Cardiac fibroblast (primary cell): ENCODE results near the gene OVCH1.
A peak's percentile ranks its signal among the peaks of the same experiment; 100 is the strongest.

Experiments used
- DNase-seq, 2 donors: peaks; one replicate each; pipeline versions ENCODE4 v3.0.0 to v3.0.0-alpha.2; 2010; ENCODE audit warnings: low read depth in 2 of 2
- H3K4me3 ChIP-seq, 2 donors: replicated peaks in 1 of 2; 1 replicate in 1 of 2; 2 replicates in 1 of 2; pipeline ENCODE4 v1.5.1; 2011; ENCODE audit warnings: low read depth in 2 of 2, low read length in 2 of 2, mild to moderate bottlenecking in 2 of 2, moderate library complexity in 1 of 2
- CTCF ChIP-seq: IDR thresholded peaks from one replicate; pipeline ENCODE4 v1.5.1; 2011; ENCODE audit warnings: low read depth, mild to moderate bottlenecking, low read length, inconsistent platforms

The OVCH1 gene, protein sequence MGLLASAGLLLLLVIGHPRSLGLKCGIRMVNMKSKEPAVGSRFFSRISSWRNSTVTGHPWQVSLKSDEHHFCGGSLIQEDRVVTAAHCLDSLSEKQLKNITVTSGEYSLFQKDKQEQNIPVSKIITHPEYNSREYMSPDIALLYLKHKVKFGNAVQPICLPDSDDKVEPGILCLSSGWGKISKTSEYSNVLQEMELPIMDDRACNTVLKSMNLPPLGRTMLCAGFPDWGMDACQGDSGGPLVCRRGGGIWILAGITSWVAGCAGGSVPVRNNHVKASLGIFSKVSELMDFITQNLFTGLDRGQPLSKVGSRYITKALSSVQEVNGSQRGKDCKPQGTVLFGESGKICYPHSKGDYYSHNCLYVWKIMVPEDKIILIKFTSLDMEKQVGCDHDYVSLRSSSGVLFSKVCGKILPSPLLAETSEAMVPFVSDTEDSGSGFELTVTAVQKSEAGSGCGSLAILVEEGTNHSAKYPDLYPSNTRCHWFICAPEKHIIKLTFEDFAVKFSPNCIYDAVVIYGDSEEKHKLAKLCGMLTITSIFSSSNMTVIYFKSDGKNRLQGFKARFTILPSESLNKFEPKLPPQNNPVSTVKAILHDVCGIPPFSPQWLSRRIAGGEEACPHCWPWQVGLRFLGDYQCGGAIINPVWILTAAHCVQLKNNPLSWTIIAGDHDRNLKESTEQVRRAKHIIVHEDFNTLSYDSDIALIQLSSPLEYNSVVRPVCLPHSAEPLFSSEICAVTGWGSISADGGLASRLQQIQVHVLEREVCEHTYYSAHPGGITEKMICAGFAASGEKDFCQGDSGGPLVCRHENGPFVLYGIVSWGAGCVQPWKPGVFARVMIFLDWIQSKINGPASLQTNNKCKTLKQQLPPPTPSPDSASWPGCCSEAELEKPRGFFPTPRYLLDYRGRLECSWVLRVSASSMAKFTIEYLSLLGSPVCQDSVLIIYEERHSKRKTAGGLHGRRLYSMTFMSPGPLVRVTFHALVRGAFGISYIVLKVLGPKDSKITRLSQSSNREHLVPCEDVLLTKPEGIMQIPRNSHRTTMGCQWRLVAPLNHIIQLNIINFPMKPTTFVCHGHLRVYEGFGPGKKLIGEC

GRCh38 chr12:29497588-29497987, at the start of gene OVCH1:
TSS of gene OVCH1 (minus strand) at chr12:29497686. CDS start at chr12:29497686, 0 bp downstream.
- DNase-seq, result no peak
- no peak for TF ChIP-seq CTCF
- no peak within 1 kb of the TSS for H3K4me3 ChIP-seq

DNA sequence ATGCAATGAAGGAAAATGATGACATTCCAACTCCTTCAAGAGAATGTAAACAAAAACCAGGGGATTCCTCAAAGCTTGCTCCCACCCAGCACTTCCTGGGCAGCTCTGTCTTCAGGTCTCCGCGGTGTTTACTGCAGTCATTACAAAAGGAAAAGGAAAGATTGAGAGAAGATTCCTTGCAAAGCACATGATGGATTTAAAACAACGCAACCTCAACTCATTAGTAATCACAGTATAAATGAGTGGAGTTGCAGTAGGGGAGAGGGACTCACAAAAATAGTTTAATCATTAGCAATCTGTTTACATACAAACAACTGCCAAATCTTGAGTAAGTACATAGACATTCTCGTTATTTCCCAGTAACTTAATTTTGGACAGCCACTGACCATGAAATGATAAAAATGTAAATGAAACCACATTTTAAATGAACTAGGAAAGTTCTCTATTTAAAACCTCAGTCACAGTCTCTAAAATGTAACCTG, 49.7 kb upstream of the OVCH1 start:
- peak; percentile 43 to 55 for DNase-seq
- no peak overlapping the region for H3K4me3 ChIP-seq
- TF ChIP-seq CTCF, result no peak

- DNase-seq, result no peak
- TF ChIP-seq CTCF, result no peak
- H3K4me3 ChIP-seq, result no peak overlapping the region
Observed at GRCh38 chr12:29546000-29546399, 48.5 kb upstream of the OVCH1 start.

GRCh38 chr12:29545102-29545467, 47.6 kb upstream of the OVCH1 start:
- no peak overlapping the region for H3K4me3 ChIP-seq

DNA sequence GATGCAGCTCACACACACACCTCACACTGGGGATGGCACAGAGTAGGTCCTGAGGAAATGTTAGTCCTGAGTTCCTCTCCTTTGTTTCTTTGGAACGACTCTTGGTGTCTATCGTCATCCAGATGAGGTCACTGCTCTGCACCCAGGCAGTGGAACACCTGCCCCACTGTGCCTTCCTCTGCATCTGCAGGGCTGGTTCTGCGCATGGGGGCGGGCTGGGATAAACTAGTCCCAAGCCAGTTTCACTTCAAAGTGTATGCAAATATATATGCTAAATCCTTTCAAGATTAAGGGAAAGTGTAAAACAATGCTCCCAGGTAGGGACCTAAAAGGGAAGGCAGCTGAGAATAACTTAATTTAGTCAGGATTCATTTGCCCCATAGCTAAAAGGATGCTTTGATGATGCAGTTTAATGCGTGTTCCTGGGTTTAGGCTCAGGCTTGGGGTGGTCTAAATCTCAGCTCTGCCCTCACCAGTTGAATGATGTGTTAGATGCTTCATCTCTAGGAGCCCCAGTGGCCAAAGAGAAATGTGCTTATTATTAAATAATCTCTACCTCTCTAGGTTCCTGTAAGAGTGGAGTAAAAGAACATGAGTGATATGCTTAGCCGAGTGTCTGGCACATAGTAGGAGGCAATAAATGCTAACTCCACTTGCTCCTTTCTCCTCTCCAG, 47.1 kb upstream of the OVCH1 start:
- DNase-seq, result no peak
- TF ChIP-seq CTCF, result no peak
- no peak overlapping the region for H3K4me3 ChIP-seq

More at GRCh38 chr12:29545102-29545467, 47.6 kb upstream of the OVCH1 start:
- TF ChIP-seq CTCF, result no peak
- no peak for DNase-seq

- TF ChIP-seq CTCF, result no peak
- no peak overlapping the region for H3K4me3 ChIP-seq
- no peak for DNase-seq
Observed at GRCh38 chr12:29543036-29543435, 45.5 kb upstream of the OVCH1 start.
